Activated naive CD4-positive, alpha-beta T cell treated with anti-CD3 and anti-CD28 coated beads, Interleukin-2, amount 50 U/mL, for 24 hours (primary cell): Measurements from ENCODE around the gene USP31.

Source experiments
- H3K27ac Mint-ChIP-seq: one replicate; pipeline ENCODE4 v1.8.0; 2021; ENCODE audit warnings: mild to moderate bottlenecking, mixed read lengths
- H3K27me3 Mint-ChIP-seq: one replicate; pipeline ENCODE4 v1.8.0; 2021; ENCODE audit warnings: mixed read lengths
- H3K36me3 Mint-ChIP-seq: one replicate; pipeline ENCODE4 v1.8.0; 2021; ENCODE audit warnings: mixed read lengths
- H3K4me1 Mint-ChIP-seq: one replicate; pipeline ENCODE4 v1.8.0; 2021; ENCODE audit warnings: mixed read lengths
- H3K4me3 Mint-ChIP-seq: one replicate; pipeline ENCODE4 v1.8.0; 2021; ENCODE audit warnings: mild to moderate bottlenecking, mixed read lengths
- H3K9me3 Mint-ChIP-seq: one replicate; pipeline ENCODE4 v1.8.0; 2021; ENCODE audit warnings: mixed read lengths

USP31 gene

GRCh38 chr16:23052908-23053580 lies 96.2 kb downstream of the USP31 start:
- no peak overlapping the region for H3K27ac Mint-ChIP-seq
- H3K9me3 Mint-ChIP-seq: no peaks in the 10 kb centered on the region
- H3K36me3 Mint-ChIP-seq: peaks cover 2% of the 10 kb centered on the region
- peaks cover 21% of the 10 kb centered on the region for H3K27me3 Mint-ChIP-seq
- no peak overlapping the region for H3K4me3 Mint-ChIP-seq
- no peaks in the 10 kb centered on the region for H3K4me1 Mint-ChIP-seq

- no peak overlapping the region for H3K27ac Mint-ChIP-seq
- H3K4me1 Mint-ChIP-seq: no peaks in the 10 kb centered on the region
- H3K36me3 Mint-ChIP-seq: peaks cover 2% of the 10 kb centered on the region
- no peak overlapping the region for H3K4me3 Mint-ChIP-seq
- H3K9me3 Mint-ChIP-seq: no peaks in the 10 kb centered on the region
- H3K27me3 Mint-ChIP-seq: peaks cover 25% of the 10 kb centered on the region
These were observed 97.0 kb downstream of the USP31 start for GRCh38 chr16:23052221-23052620.

- Mint-ChIP-seq H3K27ac (no peak overlapping the region), H3K9me3 (no peaks in the 10 kb centered on the region), H3K27me3 (peaks cover 28% of the 10 kb centered on the region), H3K4me3 (no peak overlapping the region), H3K36me3 (peaks cover 2% of the 10 kb centered on the region), H3K4me1 (no peaks in the 10 kb centered on the region)
These were observed 97.7 kb downstream of the USP31 start for GRCh38 chr16:23051587-23051986.

- Mint-ChIP-seq H3K9me3 (peaks cover 9% of the 10 kb centered on the region), H3K36me3 (peaks cover 2% of the 10 kb centered on the region), H3K4me3 (no peak overlapping the region), H3K27me3 (peaks cover 33% of the 10 kb centered on the region), H3K27ac (no peak overlapping the region), H3K4me1 (no peaks in the 10 kb centered on the region)
These were observed 101.1 kb downstream of the USP31 start for GRCh38 chr16:23048164-23048563.

- peaks cover 2% of the 10 kb centered on the region for H3K36me3 Mint-ChIP-seq
- H3K4me3 Mint-ChIP-seq: no peak overlapping the region
- H3K4me1 Mint-ChIP-seq: no peaks in the 10 kb centered on the region
- H3K27me3 Mint-ChIP-seq: peaks cover 25% of the 10 kb centered on the region
- no peak overlapping the region for H3K27ac Mint-ChIP-seq
- peaks cover 9% of the 10 kb centered on the region for H3K9me3 Mint-ChIP-seq
These were observed 104.2 kb downstream of the USP31 start for GRCh38 chr16:23045025-23045424.

GRCh38 chr16:23040246-23040645 lies 109.0 kb downstream of the USP31 start:
- Mint-ChIP-seq H3K27me3 (peaks cover 12% of the 10 kb centered on the region), H3K4me3 (no peak overlapping the region), H3K4me1 (no peaks in the 10 kb centered on the region), H3K36me3 (no peaks in the 10 kb centered on the region), H3K9me3 (peaks cover 9% of the 10 kb centered on the region), H3K27ac (no peak overlapping the region)

GRCh38 chr16:23039118-23039517 lies 110.1 kb downstream of the USP31 start:
- Mint-ChIP-seq H3K4me3 (no peak overlapping the region), H3K27me3 (peaks cover 5% of the 10 kb centered on the region), H3K36me3 (no peaks in the 10 kb centered on the region), H3K9me3 (peaks cover 2% of the 10 kb centered on the region), H3K27ac (no peak overlapping the region), H3K4me1 (no peaks in the 10 kb centered on the region)

GRCh38 chr16:23035240-23035639 lies 114.0 kb downstream of the USP31 start:
- H3K4me1 Mint-ChIP-seq: no peaks in the 10 kb centered on the region
- H3K27me3 Mint-ChIP-seq: peaks cover 10% of the 10 kb centered on the region
- no peak overlapping the region for H3K4me3 Mint-ChIP-seq
- no peaks in the 10 kb centered on the region for H3K36me3 Mint-ChIP-seq
- no peak overlapping the region for H3K27ac Mint-ChIP-seq
- peaks cover 5% of the 10 kb centered on the region for H3K9me3 Mint-ChIP-seq

GRCh38 chr16:23031508-23032098 lies 117.6 kb downstream of the USP31 start:
- Mint-ChIP-seq H3K36me3 (no peaks in the 10 kb centered on the region), H3K9me3 (peaks cover 5% of the 10 kb centered on the region), H3K27ac (no peak overlapping the region), H3K27me3 (peaks cover 9% of the 10 kb centered on the region), H3K4me3 (no peak overlapping the region), H3K4me1 (no peaks in the 10 kb centered on the region)

GRCh38 chr16:23029733-23030420 lies 119.4 kb downstream of the USP31 start:
- H3K9me3 Mint-ChIP-seq: peaks cover 5% of the 10 kb centered on the region
- peaks cover 9% of the 10 kb centered on the region for H3K27me3 Mint-ChIP-seq
- no peaks in the 10 kb centered on the region for H3K36me3 Mint-ChIP-seq
- H3K4me3 Mint-ChIP-seq: no peak overlapping the region
- no peaks in the 10 kb centered on the region for H3K4me1 Mint-ChIP-seq
- H3K27ac Mint-ChIP-seq: no peak overlapping the region

- Mint-ChIP-seq H3K36me3 (no peaks in the 10 kb centered on the region), H3K4me3 (no peak overlapping the region), H3K27ac (no peak overlapping the region), H3K27me3 (peaks cover 5% of the 10 kb centered on the region), H3K9me3 (no peaks in the 10 kb centered on the region), H3K4me1 (no peaks in the 10 kb centered on the region)
These were observed 121.9 kb downstream of the USP31 start for GRCh38 chr16:23027386-23027785.

GRCh38 chr16:23026784-23027362 lies 122.4 kb downstream of the USP31 start:
- Mint-ChIP-seq H3K36me3 (no peaks in the 10 kb centered on the region), H3K4me3 (no peak overlapping the region), H3K27ac (no peak overlapping the region), H3K27me3 (peaks cover 5% of the 10 kb centered on the region), H3K9me3 (no peaks in the 10 kb centered on the region), H3K4me1 (no peaks in the 10 kb centered on the region)

GRCh38 chr16:23025692-23026307 lies 123.5 kb downstream of the USP31 start:
- Mint-ChIP-seq H3K36me3 (no peaks in the 10 kb centered on the region), H3K9me3 (no peaks in the 10 kb centered on the region), H3K4me1 (no peaks in the 10 kb centered on the region), H3K27ac (no peak overlapping the region), H3K27me3 (peaks cover 4% of the 10 kb centered on the region), H3K4me3 (no peak overlapping the region)

- no peaks in the 10 kb centered on the region for H3K4me1 Mint-ChIP-seq
- no peak overlapping the region for H3K27ac Mint-ChIP-seq
- no peaks in the 10 kb centered on the region for H3K27me3 Mint-ChIP-seq
- no peaks in the 10 kb centered on the region for H3K9me3 Mint-ChIP-seq
- no peaks in the 10 kb centered on the region for H3K36me3 Mint-ChIP-seq
- H3K4me3 Mint-ChIP-seq: no peak overlapping the region
These were observed 125.2 kb downstream of the USP31 start for GRCh38 chr16:23024044-23024443.

GRCh38 chr16:23020084-23020483 lies 129.2 kb downstream of the USP31 start:
- no peaks in the 10 kb centered on the region for H3K4me1 Mint-ChIP-seq
- H3K9me3 Mint-ChIP-seq: no peaks in the 10 kb centered on the region
- peaks cover 7% of the 10 kb centered on the region for H3K27me3 Mint-ChIP-seq
- no peak overlapping the region for H3K4me3 Mint-ChIP-seq
- H3K27ac Mint-ChIP-seq: no peak overlapping the region
- no peaks in the 10 kb centered on the region for H3K36me3 Mint-ChIP-seq

- H3K27me3 Mint-ChIP-seq: peaks cover 9% of the 10 kb centered on the region
- no peak overlapping the region for H3K4me3 Mint-ChIP-seq
- no peak overlapping the region for H3K27ac Mint-ChIP-seq
- H3K36me3 Mint-ChIP-seq: no peaks in the 10 kb centered on the region
- H3K9me3 Mint-ChIP-seq: no peaks in the 10 kb centered on the region
- no peaks in the 10 kb centered on the region for H3K4me1 Mint-ChIP-seq
These were observed 132.9 kb downstream of the USP31 start for GRCh38 chr16:23016368-23016767.
